Measurements from ENCODE around the gene SP2.

DNA sequence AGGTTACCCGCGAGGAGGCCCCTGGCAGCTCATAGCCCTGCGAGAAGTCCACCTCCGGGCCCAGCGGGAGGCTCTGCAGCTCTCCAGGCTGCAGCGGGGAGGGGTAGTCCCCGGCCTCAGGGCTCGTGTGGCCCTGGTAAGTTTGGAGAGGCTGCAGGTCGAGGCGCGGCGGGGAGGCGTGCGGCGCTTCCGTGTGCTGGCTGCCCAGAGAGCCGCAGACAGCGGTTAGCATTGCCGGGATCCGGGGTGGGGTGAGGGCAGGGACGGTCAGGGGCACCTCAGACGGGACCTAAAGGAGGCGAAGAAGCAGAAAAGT, 47.9 kb upstream of the SP2 start:
- TF ChIP-seq POLR2A (IDR thresholded peaks at IDR 0.05) = no peak
- TF ChIP-seq, protein P1, sequence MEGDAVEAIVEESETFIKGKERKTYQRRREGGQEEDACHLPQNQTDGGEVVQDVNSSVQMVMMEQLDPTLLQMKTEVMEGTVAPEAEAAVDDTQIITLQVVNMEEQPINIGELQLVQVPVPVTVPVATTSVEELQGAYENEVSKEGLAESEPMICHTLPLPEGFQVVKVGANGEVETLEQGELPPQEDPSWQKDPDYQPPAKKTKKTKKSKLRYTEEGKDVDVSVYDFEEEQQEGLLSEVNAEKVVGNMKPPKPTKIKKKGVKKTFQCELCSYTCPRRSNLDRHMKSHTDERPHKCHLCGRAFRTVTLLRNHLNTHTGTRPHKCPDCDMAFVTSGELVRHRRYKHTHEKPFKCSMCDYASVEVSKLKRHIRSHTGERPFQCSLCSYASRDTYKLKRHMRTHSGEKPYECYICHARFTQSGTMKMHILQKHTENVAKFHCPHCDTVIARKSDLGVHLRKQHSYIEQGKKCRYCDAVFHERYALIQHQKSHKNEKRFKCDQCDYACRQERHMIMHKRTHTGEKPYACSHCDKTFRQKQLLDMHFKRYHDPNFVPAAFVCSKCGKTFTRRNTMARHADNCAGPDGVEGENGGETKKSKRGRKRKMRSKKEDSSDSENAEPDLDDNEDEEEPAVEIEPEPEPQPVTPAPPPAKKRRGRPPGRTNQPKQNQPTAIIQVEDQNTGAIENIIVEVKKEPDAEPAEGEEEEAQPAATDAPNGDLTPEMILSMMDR (IDR thresholded peaks at IDR 0.05) = no peak
